ENCODE results near the gene PROCR.
"Not testable (repeated sequence)": the region's sequence is repeated elsewhere in the genome, so short reads cannot be mapped to it uniquely, and the experiment has no call there.

- not testable (repeated sequence) for TF ChIP-seq CTCF (IDR thresholded peaks at IDR 0.05; ENCODE audit: insufficient read depth, low read length); POLR2AphosphoS5 (IDR thresholded peaks at IDR 0.05; ENCODE audit: low read depth); GABPA (IDR thresholded peaks at IDR 0.05; ENCODE audit: low read depth); REST (IDR thresholded peaks at IDR 0.05; ENCODE audit: insufficient replicate concordance, low read depth)
Observed at GRCh38 chr20:35160341-35160740, 11.5 kb upstream of the PROCR start.

All from HL-60 (cell line).